Spinal cord (tissue), 10 donors: Measurements from ENCODE around the gene LAPTM5. TPM values are rescaled to one million over a fixed set of nuclear protein-coding genes. Genes with fewer than 3 reads are reported as not detected.
"Not testable (repeated sequence)": the region's sequence is repeated elsewhere in the genome, so short reads cannot be mapped to it uniquely, and the experiment has no call there.

ENCODE experiments used
- DNase-seq, 6 donors: peaks; one replicate each; pipeline versions ENCODE4 v3.0.0 to v3.0.0-alpha.2; 2013 to 2015; ENCODE audit warnings: low spot score in 6 of 6, low read depth in 4 of 6
- H3K27ac ChIP-seq: one replicate; pipeline ENCODE4 v1.5.1; 2013; ENCODE audit warnings: low read depth, low read length, control low read depth
- H3K27me3 ChIP-seq: one replicate; pipeline ENCODE4 v1.6.1; 2013; ENCODE audit warnings: low read length; ENCODE audit not compliant: control insufficient read depth, insufficient read depth
- H3K36me3 ChIP-seq: one replicate; pipeline ENCODE4 v1.6.1; 2013; ENCODE audit warnings: low read length; ENCODE audit not compliant: control insufficient read depth, insufficient read depth
- H3K4me1 ChIP-seq: one replicate; pipeline ENCODE4 v1.6.1; 2013; ENCODE audit warnings: low read length; ENCODE audit not compliant: control insufficient read depth, insufficient read depth
- H3K4me3 ChIP-seq: one replicate; pipeline ENCODE4 v1.5.1; 2013; ENCODE audit warnings: low read depth, low read length, control low read depth
- H3K9me3 ChIP-seq: one replicate; pipeline ENCODE4 v1.6.1; 2013; ENCODE audit warnings: low read length; ENCODE audit not compliant: control insufficient read depth, insufficient read depth
- WGBS: methylation state at CpG from one replicate; pipeline ENCODE4 v1.1.5; 2013; ENCODE audit warnings: missing lambda C conversion rate; ENCODE audit not compliant: insufficient coverage; 5-methylcytosine and 5-hydroxymethylcytosine counted together
- polyA plus RNA-seq, 2 donors: library from polyadenylated mRNA; unstranded; fragments of 120-200 nt; gene quantifications; one replicate each; pipeline ENCODE4 v1.2.1, GENCODE V29; 2013; ENCODE audit not compliant: insufficient read length in 2 of 2
- total RNA-seq, 2 donors: library from RNA; depleted of rRNA in 1 of 2; stranded (reverse); fragments of 120-200 nt in 1 of 2; fragments of >200 nt in 1 of 2; gene quantifications; one replicate each; pipeline versions ENCODE4 v1.2.3 to v1.2.4, GENCODE V29; 2013 to 2014
- donor health status: healthy.

The LAPTM5 gene
- total and polyA plus RNA-seq, 4 donors, result 13.8 to 55.0 (median 39.6) TPM

DNA sequence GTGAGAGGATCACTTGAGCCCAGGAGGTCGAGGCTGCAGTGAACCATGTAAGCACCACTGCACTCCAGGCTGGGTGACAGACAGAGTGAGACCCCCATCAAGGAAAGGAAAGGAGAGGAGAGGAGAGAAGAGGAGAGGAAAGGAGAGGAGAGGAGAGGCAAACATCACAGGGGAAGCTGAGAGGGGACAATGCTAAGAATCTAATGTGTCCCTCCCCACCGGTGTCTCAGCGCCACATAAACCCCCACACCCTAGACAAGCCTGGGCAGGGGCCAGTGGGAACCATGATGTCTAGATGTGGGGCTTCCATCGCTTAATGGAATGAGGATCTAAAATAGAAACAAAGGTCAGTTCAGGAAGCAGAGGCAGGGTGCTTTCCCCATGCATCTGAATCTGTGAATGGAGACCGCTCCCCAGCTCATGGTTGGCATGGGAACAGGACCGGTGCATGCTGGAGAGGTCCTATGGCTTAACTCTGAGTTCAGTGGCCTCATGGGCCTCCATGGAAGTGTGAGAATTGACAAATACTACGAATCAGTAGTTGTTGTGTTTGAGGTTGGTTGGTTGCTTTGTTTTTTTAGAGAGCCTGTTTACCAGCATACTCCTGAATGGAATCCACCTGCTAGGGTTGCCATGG, 16.3 kb upstream of the LAPTM5 start:
- 53% methylated on average over 5 of the region's 7 CpGs for WGBS
- Histone ChIP-seq H3K4me3 (no peak overlapping the region), H3K27ac (no peak overlapping the region), H3K36me3 (no peaks in the 10 kb centered on the region), H3K9me3 (no peaks in the 10 kb centered on the region), H3K4me1 (peaks cover 30% of the 10 kb centered on the region), H3K27me3 (no peaks in the 10 kb centered on the region)
- peak in 1 of 6 donors; percentile 64 for DNase-seq

DNA sequence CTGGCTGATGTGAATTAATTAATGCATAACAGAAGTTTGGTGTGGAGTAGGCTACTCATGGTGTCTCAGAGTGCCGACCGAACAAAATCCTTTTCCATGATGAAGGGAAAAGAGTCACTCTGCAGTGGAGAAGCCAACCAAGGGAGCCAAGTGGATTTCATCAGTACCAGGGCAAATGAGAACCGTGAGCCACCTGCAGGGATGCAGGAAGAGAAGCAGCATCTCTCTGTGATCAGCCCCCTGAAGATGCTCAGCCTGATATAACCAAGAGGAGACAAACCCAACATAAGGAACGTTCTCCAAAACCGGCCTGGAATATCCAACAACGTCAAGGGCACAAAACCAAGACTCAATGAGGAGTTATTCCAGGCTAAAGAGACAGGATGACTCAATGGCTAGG, 13.4 kb upstream of the LAPTM5 start:
- WGBS, result 90% methylated on average over 4 of the region's 6 CpGs
- DNase-seq, result no peak
- Histone ChIP-seq H3K27me3 (no peaks in the 10 kb centered on the region), H3K36me3 (no peaks in the 10 kb centered on the region), H3K4me3 (no peak overlapping the region), H3K9me3 (no peaks in the 10 kb centered on the region), H3K4me1 (peaks cover 14% of the 10 kb centered on the region), H3K27ac (no peak overlapping the region)

DNA sequence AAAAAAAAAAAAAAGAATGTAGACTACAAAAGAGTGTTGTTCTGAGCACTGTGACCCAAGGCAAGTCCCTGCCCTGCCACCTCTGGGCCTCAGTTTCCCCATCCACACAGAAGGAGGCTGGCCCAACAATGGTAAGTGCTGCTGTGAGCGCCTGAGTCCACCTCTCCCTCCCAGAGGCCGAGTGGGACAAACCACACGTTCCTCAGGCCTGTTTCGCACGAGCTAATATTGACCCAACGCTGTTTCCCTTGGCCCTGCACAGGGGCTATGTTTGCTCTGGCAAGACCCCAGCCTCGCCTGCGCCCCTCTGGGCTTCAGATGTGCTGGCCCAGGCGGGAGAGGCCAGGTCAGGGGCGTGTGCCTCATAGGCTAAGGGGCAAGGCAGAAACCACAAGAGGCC, 12.6 kb upstream of the LAPTM5 start:
- Histone ChIP-seq H3K4me3 (no peak overlapping the region), H3K36me3 (no peaks in the 10 kb centered on the region), H3K4me1 (peaks cover 11% of the 10 kb centered on the region), H3K27me3 (no peaks in the 10 kb centered on the region), H3K9me3 (no peaks in the 10 kb centered on the region), H3K27ac (peak overlapping the region; percentile 49)
- peak in 1 of 6 donors; percentile 72 for DNase-seq
- WGBS, result 83% methylated on average over 9 of the region's 10 CpGs

DNA sequence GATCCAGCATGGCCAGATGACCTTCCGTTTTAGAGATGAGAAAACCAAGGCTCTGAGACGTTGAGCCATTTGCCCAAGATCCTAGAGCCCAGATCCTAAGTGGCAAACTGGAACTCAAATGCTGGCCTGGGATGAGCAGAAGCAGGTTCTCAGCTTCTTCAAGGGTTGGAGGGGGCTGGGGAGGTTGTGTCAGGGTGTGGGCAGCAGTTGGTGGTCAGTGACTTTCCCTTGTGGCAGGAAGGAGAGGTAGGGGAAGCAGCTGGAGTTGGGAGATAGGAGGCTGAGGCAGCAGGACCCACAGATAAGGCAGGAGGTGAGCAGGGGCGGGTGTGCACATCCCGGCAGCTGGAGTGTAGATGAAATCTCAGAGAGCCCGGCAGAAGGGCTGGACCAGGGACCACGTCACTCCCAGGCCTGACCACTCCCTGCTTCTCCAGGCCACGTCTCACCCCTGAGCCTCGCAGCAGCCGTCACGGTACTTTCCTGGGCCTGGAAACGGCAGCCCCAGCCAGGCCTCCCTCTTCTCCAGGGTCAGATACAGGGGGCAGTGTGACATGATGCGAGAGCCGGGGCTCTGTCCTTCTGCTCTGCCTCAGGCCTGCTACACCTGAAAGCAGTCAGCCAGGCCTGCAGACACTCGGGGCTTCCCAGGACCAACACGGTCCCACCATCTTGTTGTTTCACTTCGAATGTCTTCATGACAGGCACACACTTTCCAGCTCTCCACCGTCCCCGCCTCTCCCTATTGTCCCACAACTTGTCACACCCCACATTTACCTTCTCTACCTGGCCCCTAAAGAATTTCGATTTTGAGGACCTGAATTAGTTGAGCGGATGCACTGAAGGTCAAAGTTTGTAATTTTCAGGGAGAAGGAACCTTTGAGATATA, 11.5 kb upstream of the LAPTM5 start:
- Histone ChIP-seq H3K27me3 (no peaks in the 10 kb centered on the region), H3K9me3 (no peaks in the 10 kb centered on the region), H3K4me1 (peaks cover 11% of the 10 kb centered on the region), H3K27ac (no peak overlapping the region), H3K36me3 (no peaks in the 10 kb centered on the region), H3K4me3 (no peak overlapping the region)
- WGBS, result 76% methylated on average over 20 of the region's 20 CpGs
- no peak for DNase-seq

DNA sequence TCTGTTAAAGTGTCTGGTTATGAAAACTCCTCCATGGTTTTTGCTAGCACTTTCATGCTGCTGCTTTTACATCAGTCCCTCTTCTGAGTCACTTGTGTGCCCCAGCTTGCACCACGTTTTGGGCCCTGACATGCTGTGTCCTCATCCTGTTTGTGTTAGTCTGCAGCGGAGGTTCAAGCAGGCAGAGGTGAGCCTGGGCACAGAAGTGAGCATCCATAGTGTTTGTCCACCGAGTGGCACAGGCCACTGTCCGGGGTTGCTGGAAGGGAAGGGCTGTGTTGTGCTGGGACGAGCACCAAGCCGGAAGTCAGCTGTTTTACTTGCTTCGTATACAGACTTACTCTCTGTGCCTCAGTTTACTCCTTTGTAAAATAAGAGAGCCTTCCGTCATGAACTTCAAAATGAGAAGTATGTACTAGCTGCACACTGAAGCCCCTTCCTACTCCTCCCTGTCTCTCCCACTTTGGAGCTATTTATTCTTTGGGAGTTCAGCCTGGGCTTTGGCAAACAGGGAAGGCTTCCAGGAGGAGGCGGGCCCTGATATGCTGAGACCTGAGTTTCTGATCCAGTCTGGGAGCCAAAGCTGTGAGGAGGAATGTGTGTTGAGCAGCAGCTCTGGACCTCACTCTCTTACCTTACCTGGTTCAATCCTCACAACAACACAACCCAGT, 10.7 kb upstream of the LAPTM5 start:
- no peaks in the 10 kb centered on the region for H3K36me3 ChIP-seq
- 73% methylated on average over 3 of the region's 9 CpGs for WGBS
- DNase-seq, result no peak
- H3K27ac ChIP-seq, result no peak overlapping the region
- no peaks in the 10 kb centered on the region for H3K27me3 ChIP-seq
- H3K4me3 ChIP-seq, result no peak overlapping the region
- H3K4me1 ChIP-seq, result peaks cover 18% of the 10 kb centered on the region
- H3K9me3 ChIP-seq, result no peaks in the 10 kb centered on the region

DNA sequence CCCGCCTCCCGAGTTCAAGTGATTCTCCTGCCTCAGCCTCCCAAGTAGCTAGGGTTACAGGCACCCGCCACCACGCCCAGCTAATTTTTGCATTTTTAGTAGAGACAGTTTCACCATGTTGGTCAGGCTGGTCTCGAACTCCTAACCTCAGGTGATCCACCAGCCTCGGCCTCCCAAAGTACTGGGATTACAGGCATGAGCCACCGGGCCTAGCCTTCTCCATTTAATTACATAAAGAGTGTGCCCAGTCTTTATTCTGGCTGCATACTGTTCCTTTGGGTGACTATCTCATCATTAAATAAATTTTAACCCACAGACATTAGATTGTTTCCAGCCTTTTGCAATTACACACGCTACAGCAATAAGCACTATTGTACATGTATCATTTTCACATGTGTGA, 9.4 kb upstream of the LAPTM5 start:
- not testable (repeated sequence) for H3K4me3 ChIP-seq, H3K27ac ChIP-seq, H3K36me3 ChIP-seq, DNase-seq, H3K9me3 ChIP-seq, H3K27me3 ChIP-seq
- WGBS, result 94% methylated on average over 5 of the region's 8 CpGs
- H3K4me1 ChIP-seq, result peaks cover 28% of the 10 kb centered on the region

DNA sequence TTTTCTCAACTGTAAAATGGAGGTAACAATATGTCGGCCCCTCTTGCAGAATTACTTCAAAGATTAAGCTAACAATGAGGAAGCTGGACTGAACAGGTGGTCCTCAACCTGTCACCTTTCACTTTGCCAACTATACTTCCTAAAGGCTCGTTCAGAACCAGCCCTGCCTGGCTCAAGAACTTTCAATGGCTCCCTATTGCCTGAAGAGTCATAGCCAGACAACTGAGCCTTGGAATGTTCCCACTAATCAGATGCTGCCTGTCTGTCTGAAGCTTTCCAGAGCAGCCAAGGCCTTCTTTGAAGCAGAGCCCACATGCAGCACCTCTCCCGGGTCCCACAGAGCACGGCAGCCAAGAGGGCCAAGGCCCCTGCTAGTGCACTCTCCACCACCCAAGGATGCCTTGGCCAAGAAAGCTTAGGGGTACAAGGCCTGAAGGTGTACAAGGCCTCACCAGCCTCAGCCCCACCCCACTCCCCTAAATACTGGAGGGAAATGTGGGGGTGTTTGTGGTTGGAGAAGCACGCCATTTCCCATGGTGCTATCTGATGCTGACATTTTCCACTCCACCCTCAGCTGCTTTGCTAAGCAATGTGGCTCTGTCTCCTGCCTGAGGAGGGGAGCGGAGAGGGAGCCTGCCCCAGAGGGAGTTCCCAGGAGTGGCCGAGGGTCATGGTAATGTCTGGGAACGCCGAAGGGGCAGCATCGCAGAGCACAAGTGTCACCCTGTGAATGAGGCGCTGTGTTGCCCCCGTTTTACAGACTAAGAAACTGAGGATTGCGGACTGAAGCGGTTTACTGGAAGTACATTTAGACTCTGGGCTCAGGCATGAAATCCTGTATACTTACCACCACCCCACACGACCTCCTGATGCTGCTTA, 8.2 kb upstream of the LAPTM5 start:
- no peaks in the 10 kb centered on the region for H3K27me3 ChIP-seq
- WGBS, result 92% methylated on average over 12 of the region's 15 CpGs
- no peaks in the 10 kb centered on the region for H3K9me3 ChIP-seq
- DNase-seq, result no peak
- H3K36me3 ChIP-seq, result no peaks in the 10 kb centered on the region
- H3K27ac ChIP-seq, result no peak overlapping the region
- peaks cover 35% of the 10 kb centered on the region for H3K4me1 ChIP-seq
- no peak overlapping the region for H3K4me3 ChIP-seq

DNA sequence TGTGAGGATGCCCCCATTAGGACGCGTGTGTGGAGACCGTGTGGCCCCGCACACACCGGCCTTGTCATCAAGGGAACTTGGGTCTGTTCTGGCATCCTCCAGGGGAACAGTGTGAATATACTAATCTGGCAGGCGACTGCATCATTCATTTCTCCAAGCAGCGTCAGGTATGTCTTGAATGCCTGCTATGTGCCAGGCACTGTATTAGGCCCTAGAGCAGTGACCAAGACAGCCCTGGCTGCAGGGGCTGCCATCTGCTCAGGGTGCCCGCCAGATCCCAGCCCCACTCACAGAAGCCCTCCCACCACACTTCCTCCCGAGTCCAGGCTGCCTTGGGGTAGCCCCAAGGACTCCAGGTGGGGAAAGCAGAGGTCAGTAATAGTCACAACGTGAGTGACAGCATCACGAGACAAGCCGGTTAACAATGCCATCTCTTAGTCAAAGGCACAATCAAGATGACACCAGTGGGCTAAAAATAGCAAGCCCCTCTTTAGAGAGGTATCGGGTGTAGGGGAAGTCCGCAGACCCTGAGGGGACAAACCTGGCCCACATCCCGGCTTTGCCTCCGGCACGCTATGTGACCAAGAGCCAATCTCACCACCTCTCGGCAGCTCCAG, 7.5 kb upstream of the LAPTM5 start:
- H3K9me3 ChIP-seq, result no peaks in the 10 kb centered on the region
- no peak overlapping the region for H3K27ac ChIP-seq
- H3K36me3 ChIP-seq, result no peaks in the 10 kb centered on the region
- no peaks in the 10 kb centered on the region for H3K27me3 ChIP-seq
- no peak for DNase-seq
- WGBS, result 90% methylated on average over 15 of the region's 18 CpGs
- peaks cover 38% of the 10 kb centered on the region for H3K4me1 ChIP-seq
- H3K4me3 ChIP-seq, result no peak overlapping the region

DNA sequence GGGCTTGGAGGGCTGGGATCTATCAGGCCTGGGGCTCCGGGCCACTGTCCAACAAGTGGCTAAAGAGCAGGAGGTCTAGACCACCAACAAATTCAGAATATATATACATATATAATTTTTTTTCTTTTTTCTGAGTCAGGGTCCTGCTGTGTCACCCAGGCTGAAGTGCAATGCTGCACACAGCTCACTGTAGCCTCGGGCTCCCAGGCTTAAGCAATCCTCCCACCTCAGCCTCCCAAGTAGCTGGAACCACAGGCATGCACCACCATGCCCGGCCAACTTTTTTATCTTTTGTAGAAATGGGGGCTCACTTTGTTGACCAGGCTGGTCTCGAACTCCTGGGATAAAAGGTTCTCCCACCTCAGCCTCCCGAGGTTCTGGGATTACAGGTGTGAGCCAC, 6.8 kb upstream of the LAPTM5 start:
- Histone ChIP-seq H3K36me3 (no peaks in the 10 kb centered on the region), H3K27me3 (no peaks in the 10 kb centered on the region), H3K4me1 (peaks cover 38% of the 10 kb centered on the region), H3K27ac (no peak overlapping the region), H3K4me3 (no peak overlapping the region), H3K9me3 (no peaks in the 10 kb centered on the region)
- WGBS, result 89% methylated on average over 3 of the region's 5 CpGs
- no peak for DNase-seq
